Neural cell (in vitro differentiated cells): ENCODE measurements around the gene PFDN5.

ENCODE experiments used
- EP300 ChIP-seq: fragments of 450-650 bp; conservative IDR thresholded peaks from 2 replicates; pipeline ENCODE4 v1.6.1; 2014; ENCODE audit warnings: antibody characterized with exemption, mild to moderate bottlenecking, moderate library complexity; ENCODE audit not compliant: poor library complexity, severe bottlenecking
- EZH2 ChIP-seq: fragments of 200-600, 300-800 bp; shearing (Covaris generic), sonication (generic); IDR thresholded peaks from 2 replicates; pipeline ENCODE4 v1.6.1; 2014; ENCODE audit warnings: antibody characterized with exemption, low read length, borderline replicate concordance, mild to moderate bottlenecking; ENCODE audit not compliant: insufficient read depth, poor library complexity, severe bottlenecking
- MXI1 ChIP-seq: fragments of 450-650 bp; conservative IDR thresholded peaks from 2 replicates; pipeline ENCODE4 v1.6.1; 2014; ENCODE audit warnings: antibody characterized with exemption, mild to moderate bottlenecking; ENCODE audit not compliant: poor library complexity, severe bottlenecking
- POLR2AphosphoS5 ChIP-seq: IDR thresholded peaks from 2 replicates; pipeline ENCODE4 v1.6.1; 2012
- RAD21 ChIP-seq: fragments of 450-650 bp; conservative IDR thresholded peaks from 2 replicates; pipeline ENCODE4 v1.6.1; 2014; ENCODE audit warnings: antibody characterized with exemption, mild to moderate bottlenecking, moderate library complexity
- SMC3 ChIP-seq: fragments of 450-650 bp; conservative IDR thresholded peaks from 2 replicates; pipeline ENCODE4 v1.6.1; 2014; ENCODE audit warnings: antibody characterized with exemption, mild to moderate bottlenecking, moderate library complexity; ENCODE audit not compliant: poor library complexity
- TAF1 ChIP-seq: IDR thresholded peaks from 2 replicates; pipeline ENCODE4 v1.6.1; 2012; ENCODE audit warnings: low read depth
- TF ChIP-seq, protein P1 (sequence below): fragments of 450-650 bp; IDR thresholded peaks from 2 replicates; pipeline ENCODE4 v1.5.1; 2014; ENCODE audit warnings: antibody characterized with exemption, mild to moderate bottlenecking, moderate library complexity; ENCODE audit not compliant: poor library complexity, severe bottlenecking

DNA sequence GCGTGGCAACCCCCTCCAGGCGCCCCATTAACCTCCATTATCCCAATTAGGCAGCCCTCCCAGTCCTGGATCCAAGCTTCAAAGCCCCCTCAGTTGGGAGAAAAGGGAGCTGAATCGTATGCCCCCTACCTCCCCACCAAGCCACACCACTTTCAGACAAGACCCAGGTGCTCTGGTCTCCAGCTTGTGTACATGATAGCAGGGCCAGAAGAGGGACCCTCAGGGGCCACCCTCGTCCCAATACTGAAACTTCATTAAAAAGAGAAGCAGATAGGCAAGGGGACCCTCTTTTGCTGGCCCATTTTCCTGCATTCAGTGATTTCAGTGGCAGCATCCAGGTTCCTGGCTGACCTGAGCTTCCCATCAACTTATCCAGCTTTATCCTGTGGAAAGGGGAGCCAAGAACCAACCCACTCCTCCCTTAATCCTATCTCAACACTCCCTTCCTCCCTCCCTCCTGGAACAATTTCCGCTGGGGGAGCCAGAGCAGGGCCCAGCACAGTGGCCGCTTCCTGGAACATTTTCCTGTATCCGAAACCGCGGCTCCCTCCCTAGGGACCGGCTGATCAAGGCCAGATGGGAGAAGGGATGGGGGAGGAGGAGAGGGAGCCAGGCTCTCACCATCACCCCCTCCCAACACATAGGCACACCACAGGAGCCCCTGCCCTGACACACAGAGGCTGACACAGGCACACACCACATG is 50.3 kb downstream of the PFDN5 start:
- TF ChIP-seq EP300, result no peak
- TF ChIP-seq, protein P1, sequence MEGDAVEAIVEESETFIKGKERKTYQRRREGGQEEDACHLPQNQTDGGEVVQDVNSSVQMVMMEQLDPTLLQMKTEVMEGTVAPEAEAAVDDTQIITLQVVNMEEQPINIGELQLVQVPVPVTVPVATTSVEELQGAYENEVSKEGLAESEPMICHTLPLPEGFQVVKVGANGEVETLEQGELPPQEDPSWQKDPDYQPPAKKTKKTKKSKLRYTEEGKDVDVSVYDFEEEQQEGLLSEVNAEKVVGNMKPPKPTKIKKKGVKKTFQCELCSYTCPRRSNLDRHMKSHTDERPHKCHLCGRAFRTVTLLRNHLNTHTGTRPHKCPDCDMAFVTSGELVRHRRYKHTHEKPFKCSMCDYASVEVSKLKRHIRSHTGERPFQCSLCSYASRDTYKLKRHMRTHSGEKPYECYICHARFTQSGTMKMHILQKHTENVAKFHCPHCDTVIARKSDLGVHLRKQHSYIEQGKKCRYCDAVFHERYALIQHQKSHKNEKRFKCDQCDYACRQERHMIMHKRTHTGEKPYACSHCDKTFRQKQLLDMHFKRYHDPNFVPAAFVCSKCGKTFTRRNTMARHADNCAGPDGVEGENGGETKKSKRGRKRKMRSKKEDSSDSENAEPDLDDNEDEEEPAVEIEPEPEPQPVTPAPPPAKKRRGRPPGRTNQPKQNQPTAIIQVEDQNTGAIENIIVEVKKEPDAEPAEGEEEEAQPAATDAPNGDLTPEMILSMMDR, result no peak
- TF ChIP-seq TAF1, result no peak
- no peak for TF ChIP-seq MXI1
- no peak for TF ChIP-seq SMC3
- TF ChIP-seq EZH2, result no peak
- no peak for TF ChIP-seq POLR2AphosphoS5
- no peak for TF ChIP-seq RAD21
